ENCODE data around the gene BTBD18.

The BTBD18 gene

DNA sequence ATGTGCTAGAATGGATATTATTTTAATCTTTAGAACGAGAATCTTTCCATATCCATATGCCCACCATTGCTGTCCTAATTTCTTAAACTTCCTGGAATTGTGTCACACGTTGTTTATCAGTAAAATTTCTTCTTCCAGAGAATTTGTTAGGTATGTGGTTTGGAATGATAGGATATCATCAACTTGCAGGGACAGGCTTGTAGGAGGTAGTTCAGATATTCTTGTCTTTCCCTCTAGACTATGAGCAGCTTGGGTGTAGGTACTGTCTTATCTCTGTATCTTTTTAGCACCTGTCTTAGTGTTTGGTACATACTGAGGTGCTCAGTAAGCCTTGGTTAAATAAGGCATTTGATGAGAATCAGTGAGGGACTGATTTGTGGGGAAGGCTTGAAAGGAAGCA, 13.4 kb upstream of the BTBD18 start:
- H3K79me1 ChIP-seq (ENCODE audit: low read depth, low read length), result no peaks in the 10 kb centered on the region
- no peak overlapping the region for H2BK12ac ChIP-seq (ENCODE audit: low read length)
- peaks cover 0 to 18% of the 10 kb centered on the region in 2 donors for H3K36me3 ChIP-seq (replicated peaks in 1 of 2; ENCODE audit: control insufficient read depth in 2 of 2, insufficient read depth in 2 of 2, low read length in 2 of 2)
- H2BK120ac ChIP-seq (ENCODE audit: low read depth, low read length), result no peak overlapping the region
- H3K27me3 ChIP-seq (ENCODE audit: control insufficient read depth in 3 of 3, insufficient read depth in 3 of 3, low read depth in 1 of 3, low read length in 3 of 3), result no peaks in the 10 kb centered on the region
- H4K8ac ChIP-seq (ENCODE audit: low read depth, low read length), result no peak overlapping the region
- H3K4me3 ChIP-seq (ENCODE audit: low read length in 2 of 2), result peak overlapping the region in 1 of 2 donors; percentile 82
- no peak overlapping the region for H3K9ac ChIP-seq (ENCODE audit: low read depth, low read length, poor library complexity)
- H3K4me1 ChIP-seq (ENCODE audit: control insufficient read depth in 2 of 2, insufficient read depth in 1 of 2, low read depth in 1 of 2, low read length in 2 of 2), result peaks cover 4 to 7% of the 10 kb centered on the region in 2 donors
- H3K27ac ChIP-seq (replicated peaks; ENCODE audit: low read length), result no peak overlapping the region
- H3K4me2 ChIP-seq (ENCODE audit: insufficient read depth, low read length, poor library complexity, severe bottlenecking), result no peak overlapping the region
- H3K18ac ChIP-seq (ENCODE audit: low read length), result no peak overlapping the region
- no CpG with 5 or more reads among the region's 2 CpGs for WGBS, 2 donors (ENCODE audit: extremely low coverage in 2 of 2, insufficient read length in 2 of 2, insufficient replicate concordance in 1 of 2)
- H3K4ac ChIP-seq (ENCODE audit: low read length), result no peak overlapping the region
- H2BK15ac ChIP-seq (ENCODE audit: low read length), result no peak overlapping the region
- H3K14ac ChIP-seq (ENCODE audit: low read length), result no peak overlapping the region
- DNase-seq (ENCODE audit: low spot score), result no peak
- no peak overlapping the region for H2BK5ac ChIP-seq (ENCODE audit: low read length)
- H2AK5ac ChIP-seq (ENCODE audit: low read depth, low read length), result no peak overlapping the region
- no peak overlapping the region for H2AFZ ChIP-seq (ENCODE audit: low read length)
- H3K9me3 ChIP-seq (replicated peaks in 1 of 2; ENCODE audit: control insufficient read depth in 2 of 2, insufficient read depth in 1 of 2, low read depth in 1 of 2, low read length in 2 of 2), result peaks cover 0 to 6% of the 10 kb centered on the region in 2 donors
- H3K23ac ChIP-seq (ENCODE audit: low read depth, low read length, poor library complexity), result no peak overlapping the region
- H4K91ac ChIP-seq (ENCODE audit: low read depth, low read length, poor library complexity), result no peak overlapping the region

DNA sequence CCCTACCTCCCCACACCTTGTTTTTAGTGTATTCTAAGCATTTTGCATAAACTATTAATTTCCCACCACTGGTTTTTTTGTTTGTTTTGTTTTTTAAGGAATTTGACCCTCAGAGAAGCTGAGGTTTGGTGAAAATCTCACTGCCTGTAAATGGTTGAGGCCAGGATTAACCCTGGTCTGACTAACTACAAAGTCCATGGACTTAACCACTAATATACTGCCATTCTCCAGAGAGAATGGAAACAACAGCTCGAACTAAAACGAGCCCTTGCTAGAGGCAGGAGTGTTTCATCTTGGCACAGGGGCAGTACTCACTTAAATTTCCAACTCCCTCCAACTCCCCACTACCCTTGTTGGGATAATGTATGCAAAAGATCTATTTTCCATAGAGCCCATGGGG, 12.9 kb upstream of the BTBD18 start:
- Histone ChIP-seq H3K4me3 (ENCODE audit: low read length in 2 of 2) (peak overlapping the region in 1 of 2 donors; percentile 82), H3K14ac (ENCODE audit: low read length) (no peak overlapping the region), H4K91ac (ENCODE audit: low read depth, low read length, poor library complexity) (no peak overlapping the region), H3K36me3 (replicated peaks in 1 of 2; ENCODE audit: control insufficient read depth in 2 of 2, insufficient read depth in 2 of 2, low read length in 2 of 2) (peaks cover 0 to 15% of the 10 kb centered on the region in 2 donors), H3K18ac (ENCODE audit: low read length) (no peak overlapping the region), H2BK15ac (ENCODE audit: low read length) (no peak overlapping the region), H2AFZ (ENCODE audit: low read length) (no peak overlapping the region), H4K8ac (ENCODE audit: low read depth, low read length) (no peak overlapping the region), H3K27ac (replicated peaks; ENCODE audit: low read length) (no peak overlapping the region), H2BK12ac (ENCODE audit: low read length) (no peak overlapping the region), H3K23ac (ENCODE audit: low read depth, low read length, poor library complexity) (no peak overlapping the region), H2BK5ac (ENCODE audit: low read length) (no peak overlapping the region), H3K4ac (ENCODE audit: low read length) (no peak overlapping the region), H3K79me1 (ENCODE audit: low read depth, low read length) (no peaks in the 10 kb centered on the region), H2AK5ac (ENCODE audit: low read depth, low read length) (no peak overlapping the region), H3K4me2 (ENCODE audit: insufficient read depth, low read length, poor library complexity, severe bottlenecking) (no peak overlapping the region), H3K27me3 (ENCODE audit: control insufficient read depth in 3 of 3, insufficient read depth in 3 of 3, low read depth in 1 of 3, low read length in 3 of 3) (no peaks in the 10 kb centered on the region), H3K9me3 (replicated peaks in 1 of 2; ENCODE audit: control insufficient read depth in 2 of 2, insufficient read depth in 1 of 2, low read depth in 1 of 2, low read length in 2 of 2) (peaks cover 0 to 4% of the 10 kb centered on the region in 2 donors), H2BK120ac (ENCODE audit: low read depth, low read length) (no peak overlapping the region), H3K4me1 (ENCODE audit: control insufficient read depth in 2 of 2, insufficient read depth in 1 of 2, low read depth in 1 of 2, low read length in 2 of 2) (peaks cover 4 to 7% of the 10 kb centered on the region in 2 donors), H3K9ac (ENCODE audit: low read depth, low read length, poor library complexity) (no peak overlapping the region)
- WGBS, 2 donors (ENCODE audit: extremely low coverage in 2 of 2, insufficient read length in 2 of 2, insufficient replicate concordance in 1 of 2), result no CpG with 5 or more reads among the region's 2 CpGs
- DNase-seq (ENCODE audit: low spot score), result no peak

DNA sequence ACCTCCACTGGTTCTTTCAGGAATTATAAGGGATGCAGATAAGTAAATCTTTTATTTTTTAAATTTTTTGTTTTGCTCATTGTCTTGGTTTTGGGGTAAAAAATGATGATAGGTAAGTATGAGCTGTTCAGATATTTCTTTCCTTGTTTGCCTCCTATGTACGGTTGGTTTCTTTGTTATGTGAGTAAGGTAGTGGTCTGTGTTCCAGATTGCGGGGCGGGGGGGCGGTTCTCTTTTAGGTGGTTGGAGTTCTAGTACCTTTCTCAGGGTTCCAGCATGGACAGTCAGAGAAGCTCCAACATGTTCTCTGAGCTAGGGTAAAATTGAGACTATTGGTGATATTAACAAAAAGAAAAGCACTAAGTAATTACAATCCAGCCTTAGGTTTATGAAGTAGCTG, 12.4 kb upstream of the BTBD18 start:
- H3K79me1 ChIP-seq (ENCODE audit: low read depth, low read length), result no peaks in the 10 kb centered on the region
- no peak overlapping the region for H2AK5ac ChIP-seq (ENCODE audit: low read depth, low read length)
- no peak overlapping the region for H2BK120ac ChIP-seq (ENCODE audit: low read depth, low read length)
- WGBS, 2 donors (ENCODE audit: extremely low coverage in 2 of 2, insufficient read length in 2 of 2, insufficient replicate concordance in 1 of 2), result no CpG with 5 or more reads among the region's 4 CpGs
- H3K4me1 ChIP-seq (ENCODE audit: control insufficient read depth in 2 of 2, insufficient read depth in 1 of 2, low read depth in 1 of 2, low read length in 2 of 2), result peaks cover 4 to 7% of the 10 kb centered on the region in 2 donors
- no peak overlapping the region for H2AFZ ChIP-seq (ENCODE audit: low read length)
- H3K4ac ChIP-seq (ENCODE audit: low read length), result no peak overlapping the region
- no peak overlapping the region for H2BK15ac ChIP-seq (ENCODE audit: low read length)
- H2BK12ac ChIP-seq (ENCODE audit: low read length), result no peak overlapping the region
- no peak for DNase-seq (ENCODE audit: low spot score)
- peak overlapping the region; percentile 68 for H3K4me2 ChIP-seq (ENCODE audit: insufficient read depth, low read length, poor library complexity, severe bottlenecking)
- no peak overlapping the region for H4K91ac ChIP-seq (ENCODE audit: low read depth, low read length, poor library complexity)
- no peak overlapping the region for H3K14ac ChIP-seq (ENCODE audit: low read length)
- peaks cover 0 to 11% of the 10 kb centered on the region in 2 donors for H3K36me3 ChIP-seq (replicated peaks in 1 of 2; ENCODE audit: control insufficient read depth in 2 of 2, insufficient read depth in 2 of 2, low read length in 2 of 2)
- peak overlapping the region; percentile 77 to 82 for H3K4me3 ChIP-seq (ENCODE audit: low read length in 2 of 2)
- H3K27ac ChIP-seq (replicated peaks; ENCODE audit: low read length), result no peak overlapping the region
- H3K9me3 ChIP-seq (replicated peaks in 1 of 2; ENCODE audit: control insufficient read depth in 2 of 2, insufficient read depth in 1 of 2, low read depth in 1 of 2, low read length in 2 of 2), result no peaks in the 10 kb centered on the region
- H3K27me3 ChIP-seq (ENCODE audit: control insufficient read depth in 3 of 3, insufficient read depth in 3 of 3, low read depth in 1 of 3, low read length in 3 of 3), result no peaks in the 10 kb centered on the region
- H3K9ac ChIP-seq (ENCODE audit: low read depth, low read length, poor library complexity), result no peak overlapping the region
- H3K18ac ChIP-seq (ENCODE audit: low read length), result no peak overlapping the region
- no peak overlapping the region for H3K23ac ChIP-seq (ENCODE audit: low read depth, low read length, poor library complexity)
- H4K8ac ChIP-seq (ENCODE audit: low read depth, low read length), result no peak overlapping the region
- H2BK5ac ChIP-seq (ENCODE audit: low read length), result no peak overlapping the region

- Histone ChIP-seq H3K9me3 (replicated peaks in 1 of 2; ENCODE audit: control insufficient read depth in 2 of 2, insufficient read depth in 1 of 2, low read depth in 1 of 2, low read length in 2 of 2) (no peaks in the 10 kb centered on the region), H2BK5ac (ENCODE audit: low read length) (no peak overlapping the region), H3K9ac (ENCODE audit: low read depth, low read length, poor library complexity) (no peak overlapping the region), H2BK15ac (ENCODE audit: low read length) (no peak overlapping the region), H3K4ac (ENCODE audit: low read length) (no peak overlapping the region), H3K27me3 (ENCODE audit: control insufficient read depth in 3 of 3, insufficient read depth in 3 of 3, low read depth in 1 of 3, low read length in 3 of 3) (no peaks in the 10 kb centered on the region), H2BK12ac (ENCODE audit: low read length) (no peak overlapping the region), H4K8ac (ENCODE audit: low read depth, low read length) (no peak overlapping the region), H3K36me3 (replicated peaks in 1 of 2; ENCODE audit: control insufficient read depth in 2 of 2, insufficient read depth in 2 of 2, low read length in 2 of 2) (peaks cover 0 to 9% of the 10 kb centered on the region in 2 donors), H3K14ac (ENCODE audit: low read length) (no peak overlapping the region), H3K27ac (replicated peaks; ENCODE audit: low read length) (no peak overlapping the region), H3K4me2 (ENCODE audit: insufficient read depth, low read length, poor library complexity, severe bottlenecking) (peak overlapping the region; percentile 68), H2BK120ac (ENCODE audit: low read depth, low read length) (no peak overlapping the region), H2AFZ (ENCODE audit: low read length) (no peak overlapping the region), H3K4me1 (ENCODE audit: control insufficient read depth in 2 of 2, insufficient read depth in 1 of 2, low read depth in 1 of 2, low read length in 2 of 2) (peaks cover 4 to 7% of the 10 kb centered on the region in 2 donors), H4K91ac (ENCODE audit: low read depth, low read length, poor library complexity) (no peak overlapping the region), H3K18ac (ENCODE audit: low read length) (no peak overlapping the region), H3K23ac (ENCODE audit: low read depth, low read length, poor library complexity) (no peak overlapping the region), H3K4me3 (ENCODE audit: low read length in 2 of 2) (peak overlapping the region; percentile 77 to 82), H2AK5ac (ENCODE audit: low read depth, low read length) (no peak overlapping the region), H3K79me1 (ENCODE audit: low read depth, low read length) (no peaks in the 10 kb centered on the region)
- no peak for DNase-seq (ENCODE audit: low spot score)
- WGBS, 2 donors (ENCODE audit: extremely low coverage in 2 of 2, insufficient read length in 2 of 2, insufficient replicate concordance in 1 of 2), result no CpG with 5 or more reads among the region's 1 CpG
Observed at GRCh38 chr11:57763568-57763967, 11.9 kb upstream of the BTBD18 start.
